Measurements from ENCODE around the gene CDA.

The CDA gene

DNA sequence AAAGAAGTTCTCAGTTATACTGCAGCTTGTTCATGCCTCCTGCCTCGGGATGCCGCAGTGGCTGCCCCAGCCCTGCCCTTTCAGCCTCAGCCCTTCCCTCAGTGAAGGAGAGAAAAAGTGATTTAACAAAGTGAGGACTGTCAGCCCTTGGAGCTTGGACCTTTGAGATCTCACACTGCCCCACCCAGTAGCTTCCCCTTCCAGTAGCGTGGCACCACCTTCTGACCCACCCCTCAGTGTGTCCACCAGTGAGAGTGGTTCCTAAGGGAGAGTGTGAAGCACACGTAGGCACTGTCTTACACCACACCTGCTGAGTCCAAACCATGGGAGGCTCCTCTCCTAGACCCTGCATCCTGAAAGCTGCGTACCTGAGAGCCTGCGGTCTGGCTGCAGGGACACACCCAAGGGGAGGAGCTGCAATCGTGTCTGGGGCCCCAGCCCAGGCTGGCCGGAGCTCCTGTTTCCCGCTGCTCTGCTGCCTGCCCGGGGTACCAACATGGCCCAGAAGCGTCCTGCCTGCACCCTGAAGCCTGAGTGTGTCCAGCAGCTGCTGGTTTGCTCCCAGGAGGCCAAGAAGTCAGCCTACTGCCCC is at the start of gene CDA:
CDA (plus strand) TSS at position 464 of the 592 bp plus-strand sequence; CDS start at position 497, 33 bp downstream.
- Histone ChIP-seq H3K9ac (ENCODE audit: low read length) (no peak within 1 kb of the TSS), H3K4me3 (ENCODE audit: low read depth in 1 of 2, low read length in 2 of 2) (no peak within 1 kb of the TSS), H3K9me3 (ENCODE audit: low read length) (peaks cover 3% of the 10 kb centered on the region), H3K27ac (ENCODE audit: low read depth, low read length) (peak within 1 kb of the TSS; percentile 42), H3K36me3 (ENCODE audit: insufficient read depth, low read length) (no peaks in the 10 kb centered on the region), H3K27me3 (ENCODE audit: control insufficient read depth in 1 of 2, insufficient read depth in 2 of 2, low read length in 2 of 2) (peaks cover 6 to 22% of the 10 kb centered on the region in 2 donors), H3K4me1 (ENCODE audit: insufficient read depth, low read length) (peaks cover 9% of the 10 kb centered on the region)

DNA sequence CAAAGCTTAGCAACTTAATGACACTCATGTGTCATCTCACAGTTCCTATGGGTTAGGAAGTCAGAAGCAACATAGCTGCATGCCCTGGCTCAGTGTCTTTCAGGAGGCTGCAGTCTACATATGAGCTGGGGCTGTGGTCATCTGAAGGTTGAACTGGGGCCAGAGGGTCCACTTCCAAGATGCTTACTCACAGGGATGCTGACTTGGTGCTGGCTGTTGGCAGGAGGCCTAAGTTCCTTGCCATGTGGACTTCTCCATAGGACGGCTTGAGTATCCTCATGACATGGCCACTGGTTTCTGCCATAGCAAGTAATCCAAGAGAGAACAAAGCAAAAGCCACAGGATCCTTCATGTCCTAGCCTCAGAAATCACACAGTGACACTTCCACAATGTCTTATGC is 48.6 kb upstream of the CDA start:
- no peaks in the 10 kb centered on the region for H3K9me3 ChIP-seq (ENCODE audit: low read length)
- no peaks in the 10 kb centered on the region for H3K27me3 ChIP-seq (ENCODE audit: control insufficient read depth in 1 of 2, insufficient read depth in 2 of 2, low read length in 2 of 2)
- H3K9ac ChIP-seq (ENCODE audit: low read length): no peak overlapping the region
- no peak overlapping the region for H3K4me3 ChIP-seq (ENCODE audit: low read depth in 1 of 2, low read length in 2 of 2)
- H3K36me3 ChIP-seq (ENCODE audit: insufficient read depth, low read length): no peaks in the 10 kb centered on the region
- no peaks in the 10 kb centered on the region for H3K4me1 ChIP-seq (ENCODE audit: insufficient read depth, low read length)
- H3K27ac ChIP-seq (ENCODE audit: low read depth, low read length): no peak overlapping the region

DNA sequence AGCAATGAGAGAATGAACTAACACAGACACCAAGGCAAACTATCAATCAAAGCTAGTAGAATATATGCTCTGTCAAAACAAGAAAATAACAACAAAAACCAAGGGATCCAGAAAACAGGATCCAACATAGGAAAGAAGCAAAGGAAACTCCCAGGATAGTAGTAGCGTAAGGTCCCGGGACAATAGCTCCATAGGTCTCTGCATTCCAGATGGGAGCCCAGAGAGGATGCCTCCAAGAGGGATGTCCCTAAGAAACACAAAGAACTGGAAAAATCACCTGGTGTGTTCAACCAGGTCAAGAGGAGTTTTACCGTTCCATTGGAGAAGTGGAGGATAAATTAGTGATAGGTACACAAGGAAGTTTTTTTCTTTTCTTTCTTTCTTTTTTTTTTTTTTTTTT is 42.3 kb upstream of the CDA start:
- H3K4me1 ChIP-seq (ENCODE audit: insufficient read depth, low read length): no peaks in the 10 kb centered on the region
- no peaks in the 10 kb centered on the region for H3K9me3 ChIP-seq (ENCODE audit: low read length)
- peaks cover 6 to 8% of the 10 kb centered on the region in 2 donors for H3K27me3 ChIP-seq (ENCODE audit: control insufficient read depth in 1 of 2, insufficient read depth in 2 of 2, low read length in 2 of 2)
- H3K4me3 ChIP-seq (ENCODE audit: low read depth in 1 of 2, low read length in 2 of 2): no peak overlapping the region
- H3K27ac ChIP-seq (ENCODE audit: low read depth, low read length): no peak overlapping the region
- no peak overlapping the region for H3K9ac ChIP-seq (ENCODE audit: low read length)
- no peaks in the 10 kb centered on the region for H3K36me3 ChIP-seq (ENCODE audit: insufficient read depth, low read length)

GRCh38 chr1:20551161-20551560 is 37.7 kb upstream of the CDA start:
- Histone ChIP-seq H3K4me3 (ENCODE audit: low read depth in 1 of 2, low read length in 2 of 2) (no peak overlapping the region), H3K27me3 (ENCODE audit: control insufficient read depth in 1 of 2, insufficient read depth in 2 of 2, low read length in 2 of 2) (peaks cover 8 to 41% of the 10 kb centered on the region in 2 donors)

GRCh38 chr1:20551945-20552727 is 36.8 kb upstream of the CDA start, which contains the start of gene FAM43B:
FAM43B (plus strand) TSS chr1:20552573; CDS start chr1:20552974, 401 bp downstream.
- no peak within 1 kb of the TSS for H3K27ac ChIP-seq (ENCODE audit: low read depth, low read length)
- no peaks in the 10 kb centered on the region for H3K9me3 ChIP-seq (ENCODE audit: low read length)
- no peak within 1 kb of the TSS for H3K9ac ChIP-seq (ENCODE audit: low read length)
- H3K4me1 ChIP-seq (ENCODE audit: insufficient read depth, low read length): no peaks in the 10 kb centered on the region
- no peaks in the 10 kb centered on the region for H3K36me3 ChIP-seq (ENCODE audit: insufficient read depth, low read length)
- H3K4me3 ChIP-seq (ENCODE audit: low read depth in 1 of 2, low read length in 2 of 2): peak within 1 kb of the TSS in 1 of 2 donors; percentile 27
- peaks cover 8 to 43% of the 10 kb centered on the region in 2 donors for H3K27me3 ChIP-seq (ENCODE audit: control insufficient read depth in 1 of 2, insufficient read depth in 2 of 2, low read length in 2 of 2)

More at GRCh38 chr1:20551161-20551560, 37.7 kb upstream of the CDA start:
- no peaks in the 10 kb centered on the region for H3K9me3 ChIP-seq (ENCODE audit: low read length)
- no peak overlapping the region for H3K9ac ChIP-seq (ENCODE audit: low read length)
- H3K27ac ChIP-seq (ENCODE audit: low read depth, low read length): no peak overlapping the region
- H3K36me3 ChIP-seq (ENCODE audit: insufficient read depth, low read length): no peaks in the 10 kb centered on the region
- no peaks in the 10 kb centered on the region for H3K4me1 ChIP-seq (ENCODE audit: insufficient read depth, low read length)

- Histone ChIP-seq H3K27me3 (ENCODE audit: control insufficient read depth in 1 of 2, insufficient read depth in 2 of 2, low read length in 2 of 2) (peaks cover 8 to 43% of the 10 kb centered on the region in 2 donors), H3K4me1 (ENCODE audit: insufficient read depth, low read length) (no peaks in the 10 kb centered on the region), H3K4me3 (ENCODE audit: low read depth in 1 of 2, low read length in 2 of 2) (peak overlapping the region in 1 of 2 donors; percentile 27), H3K9me3 (ENCODE audit: low read length) (no peaks in the 10 kb centered on the region), H3K9ac (ENCODE audit: low read length) (no peak overlapping the region), H3K27ac (ENCODE audit: low read depth, low read length) (no peak overlapping the region), H3K36me3 (ENCODE audit: insufficient read depth, low read length) (no peaks in the 10 kb centered on the region)
These were observed 36.0 kb upstream of the CDA start for GRCh38 chr1:20552728-20553445.

DNA sequence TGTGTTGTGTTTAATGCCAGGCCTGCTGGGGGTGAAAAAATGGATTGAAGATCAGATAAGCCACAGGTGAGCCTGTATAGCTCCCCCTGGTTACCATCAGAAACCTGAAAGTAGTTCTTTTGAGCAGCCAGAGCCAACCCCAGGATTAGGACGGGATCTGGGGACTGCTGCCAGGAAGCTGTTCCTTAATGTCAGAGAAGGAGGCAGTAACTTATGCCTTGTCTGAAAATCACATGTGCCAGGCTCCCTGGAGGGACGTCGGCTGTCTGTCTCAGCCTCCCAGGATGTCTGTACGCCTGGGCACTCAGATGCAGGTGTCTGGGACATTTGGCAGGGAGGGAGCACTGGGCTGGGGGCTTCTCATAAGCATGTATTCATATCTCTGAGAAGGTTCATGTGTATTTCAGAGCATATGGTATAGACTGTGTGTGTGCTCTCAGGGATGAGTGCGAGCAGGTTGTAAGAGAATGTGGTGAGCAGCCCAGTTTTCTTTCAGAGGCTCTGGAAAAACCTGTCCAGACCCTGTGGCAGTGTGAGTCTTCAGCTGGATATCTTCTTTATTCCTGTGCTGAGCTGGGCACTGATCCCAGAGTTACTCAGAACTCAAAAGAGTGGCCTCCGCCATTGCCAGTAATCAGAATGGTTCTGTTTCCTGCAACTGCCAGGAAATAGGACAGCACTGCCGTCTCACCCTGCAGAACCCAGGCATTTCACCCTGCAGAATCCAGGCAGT is 33.7 kb upstream of the CDA start:
- Histone ChIP-seq H3K27ac (ENCODE audit: low read depth, low read length) (no peak overlapping the region), H3K4me3 (ENCODE audit: low read depth in 1 of 2, low read length in 2 of 2) (no peak overlapping the region), H3K36me3 (ENCODE audit: insufficient read depth, low read length) (no peaks in the 10 kb centered on the region), H3K9ac (ENCODE audit: low read length) (no peak overlapping the region), H3K27me3 (ENCODE audit: control insufficient read depth in 1 of 2, insufficient read depth in 2 of 2, low read length in 2 of 2) (peaks cover 8 to 40% of the 10 kb centered on the region in 2 donors), H3K9me3 (ENCODE audit: low read length) (no peaks in the 10 kb centered on the region), H3K4me1 (ENCODE audit: insufficient read depth, low read length) (no peaks in the 10 kb centered on the region)

DNA sequence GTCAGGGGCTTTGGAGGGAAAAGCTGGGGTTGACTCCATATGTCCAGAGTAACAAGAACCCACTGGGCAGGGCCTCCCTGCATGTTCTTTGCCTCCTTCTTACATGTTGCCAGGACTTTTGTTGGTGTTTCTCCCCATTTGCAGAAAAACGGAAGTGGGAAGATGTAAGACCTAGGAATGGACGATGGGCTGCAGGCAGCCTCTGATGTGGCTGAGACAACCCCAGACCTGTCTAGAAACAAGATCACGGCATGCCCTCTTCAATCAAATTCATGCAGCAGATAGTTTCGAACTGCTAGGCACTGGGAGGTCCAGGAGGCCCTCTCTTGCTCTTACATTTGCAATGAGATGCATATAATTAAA is 33.2 kb upstream of the CDA start:
- H3K27ac ChIP-seq (ENCODE audit: low read depth, low read length): no peak overlapping the region
- H3K4me1 ChIP-seq (ENCODE audit: insufficient read depth, low read length): no peaks in the 10 kb centered on the region
- H3K9me3 ChIP-seq (ENCODE audit: low read length): no peaks in the 10 kb centered on the region
- H3K36me3 ChIP-seq (ENCODE audit: insufficient read depth, low read length): no peaks in the 10 kb centered on the region
- no peak overlapping the region for H3K4me3 ChIP-seq (ENCODE audit: low read depth in 1 of 2, low read length in 2 of 2)
- peaks cover 5 to 40% of the 10 kb centered on the region in 2 donors for H3K27me3 ChIP-seq (ENCODE audit: control insufficient read depth in 1 of 2, insufficient read depth in 2 of 2, low read length in 2 of 2)
- no peak overlapping the region for H3K9ac ChIP-seq (ENCODE audit: low read length)

DNA sequence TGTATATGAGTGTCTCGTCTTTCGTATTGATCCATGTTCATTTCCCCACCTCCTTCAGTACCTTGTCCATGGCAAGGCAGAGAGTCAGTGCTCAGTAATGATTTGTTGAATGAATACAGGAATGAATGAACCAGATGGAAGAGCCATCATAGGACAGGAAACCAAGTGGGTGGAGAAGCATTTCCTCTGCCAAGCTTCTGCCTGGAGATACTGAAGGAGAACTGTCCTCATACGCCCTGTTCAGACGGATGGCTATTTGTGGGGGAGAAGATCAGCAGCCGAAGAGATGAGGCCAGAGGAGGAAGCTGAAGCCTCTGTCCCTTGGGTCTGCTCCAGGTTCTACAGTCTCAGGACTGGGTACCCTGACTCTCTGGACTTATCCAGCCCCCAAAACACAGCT is 30.7 kb upstream of the CDA start:
- H3K36me3 ChIP-seq (ENCODE audit: insufficient read depth, low read length): no peaks in the 10 kb centered on the region
- no peaks in the 10 kb centered on the region for H3K9me3 ChIP-seq (ENCODE audit: low read length)
- no peaks in the 10 kb centered on the region for H3K4me1 ChIP-seq (ENCODE audit: insufficient read depth, low read length)
- no peak overlapping the region for H3K27ac ChIP-seq (ENCODE audit: low read depth, low read length)
- peaks cover 0 to 22% of the 10 kb centered on the region in 2 donors for H3K27me3 ChIP-seq (ENCODE audit: control insufficient read depth in 1 of 2, insufficient read depth in 2 of 2, low read length in 2 of 2)
- H3K9ac ChIP-seq (ENCODE audit: low read length): no peak overlapping the region
- no peak overlapping the region for H3K4me3 ChIP-seq (ENCODE audit: low read depth in 1 of 2, low read length in 2 of 2)

- no peak overlapping the region for H3K4me3 ChIP-seq (ENCODE audit: low read depth in 1 of 2, low read length in 2 of 2)
- no peaks in the 10 kb centered on the region for H3K36me3 ChIP-seq (ENCODE audit: insufficient read depth, low read length)
- H3K9ac ChIP-seq (ENCODE audit: low read length): no peak overlapping the region
- H3K27ac ChIP-seq (ENCODE audit: low read depth, low read length): no peak overlapping the region
- no peaks in the 10 kb centered on the region for H3K4me1 ChIP-seq (ENCODE audit: insufficient read depth, low read length)
- H3K9me3 ChIP-seq (ENCODE audit: low read length): no peaks in the 10 kb centered on the region
- H3K27me3 ChIP-seq (ENCODE audit: control insufficient read depth in 1 of 2, insufficient read depth in 2 of 2, low read length in 2 of 2): peaks cover 0 to 5% of the 10 kb centered on the region in 2 donors
These were observed 27.9 kb upstream of the CDA start for GRCh38 chr1:20560966-20561365.

DNA sequence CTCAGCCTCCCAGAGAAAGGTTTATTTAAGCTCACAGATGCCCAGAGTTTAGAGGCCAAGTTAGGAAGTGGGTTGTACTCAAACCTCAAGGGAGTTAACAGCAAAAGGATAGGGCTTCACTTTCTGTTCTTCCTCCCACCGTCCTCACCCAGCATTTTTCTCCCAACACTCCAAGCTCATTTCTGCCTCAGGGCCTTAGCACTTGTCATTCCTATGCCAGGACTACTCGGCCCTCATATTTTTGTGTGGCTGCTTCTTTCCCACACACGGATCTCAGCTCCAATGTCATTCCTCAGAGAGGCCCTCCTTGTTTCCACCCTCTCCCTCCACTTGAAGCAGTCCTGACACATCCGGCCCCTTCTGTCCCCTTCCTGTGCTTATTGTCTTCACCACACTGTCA is 23.7 kb upstream of the CDA start:
- Histone ChIP-seq H3K4me3 (ENCODE audit: low read depth in 1 of 2, low read length in 2 of 2) (no peak overlapping the region), H3K9ac (ENCODE audit: low read length) (no peak overlapping the region), H3K36me3 (ENCODE audit: insufficient read depth, low read length) (no peaks in the 10 kb centered on the region), H3K27ac (ENCODE audit: low read depth, low read length) (no peak overlapping the region), H3K27me3 (ENCODE audit: control insufficient read depth in 1 of 2, insufficient read depth in 2 of 2, low read length in 2 of 2) (no peaks in the 10 kb centered on the region), H3K4me1 (ENCODE audit: insufficient read depth, low read length) (no peaks in the 10 kb centered on the region), H3K9me3 (ENCODE audit: low read length) (no peaks in the 10 kb centered on the region)

Data from muscle layer of colon (tissue), 2 donors.